ENCODE measurements around the gene PSMD13. TPM values are rescaled to one million over a fixed set of nuclear protein-coding genes. Genes with fewer than 3 reads are reported as not detected.

PSMD13 gene
- total and polyA plus RNA-seq, 4 donors, result 48.8 to 56.7 (median 52.8) TPM

GRCh38 chr11:283405-284104 lies 46.8 kb downstream of the PSMD13 start:
- DNase-seq (ENCODE audit: low spot score), result no peak
- Histone ChIP-seq H3K27me3 (ENCODE audit: control insufficient read depth in 4 of 4, insufficient read depth in 4 of 4, low read length in 3 of 4) (no peaks in the 10 kb centered on the region), H3K4me3 (ENCODE audit: low read depth in 1 of 3, low read length in 3 of 3) (no peak overlapping the region)

GRCh38 chr11:284105-285020 lies 47.6 kb downstream of the PSMD13 start:
- TF ChIP-seq CTCF (IDR thresholded peaks at IDR 0.05; ENCODE audit: low read depth, low read length, missing input control), result no peak
- no peak overlapping the region for H3K9ac ChIP-seq (ENCODE audit: low read depth in 1 of 2, low read length in 2 of 2)
- H3K9me3 ChIP-seq (ENCODE audit: control insufficient read depth in 4 of 4, low read length in 3 of 4), result no peaks in the 10 kb centered on the region
- no peak overlapping the region for H3K4me3 ChIP-seq (ENCODE audit: low read depth in 1 of 3, low read length in 3 of 3)
- no peaks in the 10 kb centered on the region for H3K27me3 ChIP-seq (ENCODE audit: control insufficient read depth in 4 of 4, insufficient read depth in 4 of 4, low read length in 3 of 4)
- H3K36me3 ChIP-seq (ENCODE audit: control insufficient read depth in 4 of 4, insufficient read depth in 3 of 4, low read depth in 1 of 4, low read length in 3 of 4), result no peaks in the 10 kb centered on the region
- H3K4me1 ChIP-seq (ENCODE audit: control insufficient read depth in 4 of 4, insufficient read depth in 4 of 4, low read length in 3 of 4), result peaks cover 5 to 41% (median 28%) of the 10 kb centered on the region in 4 donors
- WGBS, result 91% methylated on average over 24 of the region's 24 CpGs
- no peak for DNase-seq (ENCODE audit: low spot score)
- H3K27ac ChIP-seq (ENCODE audit: low read depth in 1 of 2, low read length in 2 of 2), result no peak overlapping the region

More at GRCh38 chr11:283405-284104, 46.8 kb downstream of the PSMD13 start:
- Histone ChIP-seq H3K9ac (ENCODE audit: low read depth in 1 of 2, low read length in 2 of 2) (no peak overlapping the region), H3K9me3 (ENCODE audit: control insufficient read depth in 4 of 4, low read length in 3 of 4) (no peaks in the 10 kb centered on the region), H3K4me1 (ENCODE audit: control insufficient read depth in 4 of 4, insufficient read depth in 4 of 4, low read length in 3 of 4) (peaks cover 9 to 48% (median 33%) of the 10 kb centered on the region in 4 donors), H3K27ac (ENCODE audit: low read depth in 1 of 2, low read length in 2 of 2) (no peak overlapping the region), H3K36me3 (ENCODE audit: control insufficient read depth in 4 of 4, insufficient read depth in 3 of 4, low read depth in 1 of 4, low read length in 3 of 4) (no peaks in the 10 kb centered on the region)
- 91% methylated on average over 23 of the region's 23 CpGs for WGBS
- no peak for TF ChIP-seq SP1 (IDR thresholded peaks at IDR 0.05)
- TF ChIP-seq EGR1 (IDR thresholded peaks at IDR 0.05; ENCODE audit: low read depth in 2 of 2), result no peak
- TF ChIP-seq TAF1 (conservative IDR thresholded peaks at IDR 0.05), result no peak
- TF ChIP-seq JUND (IDR thresholded peaks at IDR 0.05), result no peak
- TF ChIP-seq NR2F2 (IDR thresholded peaks at IDR 0.05), result no peak
- TF ChIP-seq REST (IDR thresholded peaks at IDR 0.05), result no peak
- no peak for TF ChIP-seq FOXA2 (IDR thresholded peaks at IDR 0.05)
- no peak for TF ChIP-seq RAD21 (IDR thresholded peaks at IDR 0.05)
- TF ChIP-seq YY1 (IDR thresholded peaks at IDR 0.05), result no peak
- no peak for TF ChIP-seq ATF3 (IDR thresholded peaks at IDR 0.05)

All from liver (tissue), 9 donors.